ENCODE data around the gene CDH15. TPM values are rescaled to one million over a fixed set of nuclear protein-coding genes. Genes with fewer than 3 reads are reported as not detected.

CDH15 gene
- total RNA-seq, 3 donors from 2014 or later (not counting 1 experiment from before 2014, with no cell fraction given): 0.20 TPM; not detected in 2

DNA sequence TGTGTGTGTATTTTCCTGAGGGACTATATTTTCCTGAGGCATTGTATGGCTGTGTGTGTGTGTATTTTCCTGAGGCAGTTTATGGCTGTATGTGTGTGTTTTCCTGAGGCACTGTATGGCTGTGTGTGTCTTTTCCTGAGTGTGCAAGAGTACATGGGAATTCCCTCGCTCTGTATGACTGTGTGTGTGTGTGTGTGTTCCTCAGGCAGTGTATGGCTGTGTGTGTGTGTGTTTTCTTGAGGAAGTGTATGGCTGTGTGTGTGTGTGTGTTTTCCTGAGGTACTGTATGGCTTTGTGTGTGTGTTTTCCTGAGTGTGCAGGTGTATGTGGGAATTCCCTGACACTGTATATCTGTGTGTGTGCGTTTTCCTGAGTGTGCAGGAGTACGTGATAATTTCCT lies 50.1 kb downstream of the CDH15 start:
- TF ChIP-seq, protein P1, sequence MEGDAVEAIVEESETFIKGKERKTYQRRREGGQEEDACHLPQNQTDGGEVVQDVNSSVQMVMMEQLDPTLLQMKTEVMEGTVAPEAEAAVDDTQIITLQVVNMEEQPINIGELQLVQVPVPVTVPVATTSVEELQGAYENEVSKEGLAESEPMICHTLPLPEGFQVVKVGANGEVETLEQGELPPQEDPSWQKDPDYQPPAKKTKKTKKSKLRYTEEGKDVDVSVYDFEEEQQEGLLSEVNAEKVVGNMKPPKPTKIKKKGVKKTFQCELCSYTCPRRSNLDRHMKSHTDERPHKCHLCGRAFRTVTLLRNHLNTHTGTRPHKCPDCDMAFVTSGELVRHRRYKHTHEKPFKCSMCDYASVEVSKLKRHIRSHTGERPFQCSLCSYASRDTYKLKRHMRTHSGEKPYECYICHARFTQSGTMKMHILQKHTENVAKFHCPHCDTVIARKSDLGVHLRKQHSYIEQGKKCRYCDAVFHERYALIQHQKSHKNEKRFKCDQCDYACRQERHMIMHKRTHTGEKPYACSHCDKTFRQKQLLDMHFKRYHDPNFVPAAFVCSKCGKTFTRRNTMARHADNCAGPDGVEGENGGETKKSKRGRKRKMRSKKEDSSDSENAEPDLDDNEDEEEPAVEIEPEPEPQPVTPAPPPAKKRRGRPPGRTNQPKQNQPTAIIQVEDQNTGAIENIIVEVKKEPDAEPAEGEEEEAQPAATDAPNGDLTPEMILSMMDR (IDR thresholded peaks at IDR 0.05): no peak
- H3K36me3 ChIP-seq (ENCODE audit: control insufficient read depth, insufficient read depth, low read length): peaks cover 30% of the 10 kb centered on the region
- no peaks in the 10 kb centered on the region for H3K27me3 Mint-ChIP-seq (ENCODE audit: low read depth in 2 of 2)
- 94% methylated on average over 3 of the region's 3 CpGs for WGBS (ENCODE audit: insufficient coverage)
- H3K9me3 ChIP-seq (ENCODE audit: control insufficient read depth, insufficient read depth, low read length): no peaks in the 10 kb centered on the region
- no peaks in the 10 kb centered on the region for H3K27me3 ChIP-seq (ENCODE audit: control insufficient read depth, insufficient read depth, low read length)
- peaks cover 21 to 36% of the 10 kb centered on the region in 2 donors for H3K4me1 Mint-ChIP-seq
- intact Hi-C loops (cut with micrococcal nuclease): no loop called here
- ATAC-seq (no peak), DNase-seq (no peak)
- H3K4me3 Mint-ChIP-seq: no peak overlapping the region
- no peak overlapping the region for H3K27ac Mint-ChIP-seq
- H3K4me1 ChIP-seq (ENCODE audit: control insufficient read depth, insufficient read depth, low read length): peaks cover 12% of the 10 kb centered on the region
- no peaks in the 10 kb centered on the region for H3K9me3 Mint-ChIP-seq
- H3K36me3 Mint-ChIP-seq: peaks cover 20% of the 10 kb centered on the region
- no peak overlapping the region for H3K4me3 ChIP-seq (ENCODE audit: low read length)
- H3K27ac ChIP-seq (ENCODE audit: low read length): no peak overlapping the region

DNA sequence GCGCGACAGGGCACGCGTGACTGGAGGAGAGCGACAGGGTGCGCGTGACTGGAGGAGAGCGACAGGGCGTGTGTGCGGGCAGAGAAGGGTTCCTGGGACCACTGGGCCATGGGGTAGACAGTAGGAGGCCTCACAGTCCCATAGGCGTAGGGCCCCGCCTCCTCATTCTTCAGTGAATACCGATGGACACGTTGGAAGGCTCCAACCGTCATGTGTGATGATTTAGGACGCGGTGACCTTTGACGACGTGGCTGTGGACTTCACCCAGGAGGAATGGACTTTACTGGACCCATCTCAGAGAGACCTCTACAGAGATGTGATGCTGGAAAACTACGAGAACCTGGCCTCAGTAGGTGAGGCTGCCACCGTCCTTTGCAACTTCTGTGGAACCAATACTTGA lies 51.4 kb downstream of the CDH15 start:
- peaks cover 6% of the 10 kb centered on the region for H3K4me1 ChIP-seq (ENCODE audit: control insufficient read depth, insufficient read depth, low read length)
- peaks cover 10% of the 10 kb centered on the region for H3K9me3 ChIP-seq (ENCODE audit: control insufficient read depth, insufficient read depth, low read length)
- 96% methylated on average over 21 of the region's 21 CpGs for WGBS (ENCODE audit: insufficient coverage)
- Mint-ChIP-seq H3K4me1 (peaks cover 15 to 23% of the 10 kb centered on the region in 2 donors), H3K27me3 (ENCODE audit: low read depth in 2 of 2) (no peaks in the 10 kb centered on the region), H3K9me3 (no peaks in the 10 kb centered on the region), H3K4me3 (no peak overlapping the region), H3K36me3 (peaks cover 34% of the 10 kb centered on the region), H3K27ac (no peak overlapping the region)
- DNase-seq (no peak), ATAC-seq (no peak)
- H3K4me3 ChIP-seq (ENCODE audit: low read length): no peak overlapping the region
- TF ChIP-seq, protein P1 (IDR thresholded peaks at IDR 0.05): no peak
- H3K27me3 ChIP-seq (ENCODE audit: control insufficient read depth, insufficient read depth, low read length): no peaks in the 10 kb centered on the region
- H3K36me3 ChIP-seq (ENCODE audit: control insufficient read depth, insufficient read depth, low read length): peaks cover 43% of the 10 kb centered on the region
- intact Hi-C loops (cut with micrococcal nuclease): no loop called here
- no peak overlapping the region for H3K27ac ChIP-seq (ENCODE audit: low read length)

DNA sequence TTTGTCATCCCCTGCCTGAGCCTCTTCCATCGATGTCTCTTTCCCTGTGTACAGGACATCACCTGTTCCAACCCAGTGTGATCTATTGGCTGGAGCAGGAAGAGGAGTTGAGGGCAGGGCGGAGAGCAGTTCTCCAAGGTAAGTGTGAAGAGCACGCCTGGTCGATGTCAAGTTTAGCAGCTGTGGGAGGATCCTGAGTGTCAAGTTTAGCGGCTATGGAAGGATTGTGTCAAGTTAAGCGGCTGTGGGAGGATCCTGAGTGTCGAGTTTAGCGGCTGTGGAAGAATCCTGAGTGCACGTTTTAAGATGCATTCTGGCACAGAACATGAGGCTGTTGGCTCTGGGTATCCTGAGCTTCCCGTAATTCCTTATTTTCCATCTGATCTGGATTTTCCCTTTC lies 53.1 kb downstream of the CDH15 start:
- Mint-ChIP-seq H3K27me3 (ENCODE audit: low read depth in 2 of 2) (no peaks in the 10 kb centered on the region), H3K9me3 (no peaks in the 10 kb centered on the region), H3K4me1 (peaks cover 12 to 17% of the 10 kb centered on the region in 2 donors), H3K36me3 (peaks cover 44% of the 10 kb centered on the region), H3K27ac (no peak overlapping the region), H3K4me3 (no peak overlapping the region)
- intact Hi-C loops (cut with micrococcal nuclease): no loop called here
- Histone ChIP-seq H3K4me1 (ENCODE audit: control insufficient read depth, insufficient read depth, low read length) (no peaks in the 10 kb centered on the region), H3K36me3 (ENCODE audit: control insufficient read depth, insufficient read depth, low read length) (peaks cover 50% of the 10 kb centered on the region), H3K27me3 (ENCODE audit: control insufficient read depth, insufficient read depth, low read length) (no peaks in the 10 kb centered on the region), H3K4me3 (ENCODE audit: low read length) (no peak overlapping the region), H3K27ac (ENCODE audit: low read length) (no peak overlapping the region), H3K9me3 (ENCODE audit: control insufficient read depth, insufficient read depth, low read length) (peaks cover 26% of the 10 kb centered on the region)
- 96% methylated on average over 9 of the region's 10 CpGs for WGBS (ENCODE audit: insufficient coverage)
- TF ChIP-seq, protein P1 (IDR thresholded peaks at IDR 0.05): no peak
- no peak for ATAC-seq
- DNase-seq: no peak

DNA sequence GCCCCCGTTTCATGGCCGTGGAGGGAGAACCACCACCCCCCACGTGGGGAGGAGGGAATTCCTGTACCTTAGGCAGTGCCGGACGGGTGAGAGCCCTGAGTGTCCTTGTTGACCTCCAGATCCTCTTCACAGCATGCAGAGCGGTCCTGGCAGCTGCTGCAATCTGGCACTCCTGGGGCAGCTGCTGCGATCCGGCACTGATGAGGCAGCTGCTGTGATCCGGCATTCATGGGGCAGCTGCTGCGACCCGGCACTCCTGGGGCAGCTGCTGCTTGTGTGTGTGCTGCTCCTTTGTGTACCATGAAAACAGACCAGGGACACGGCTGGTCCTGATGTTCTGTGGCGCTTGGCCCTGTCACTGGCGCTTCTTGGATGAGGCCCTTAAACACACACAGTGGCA lies 58.7 kb downstream of the CDH15 start:
- peaks cover 49% of the 10 kb centered on the region for H3K36me3 Mint-ChIP-seq
- ATAC-seq (no peak), DNase-seq (no peak)
- H3K9me3 Mint-ChIP-seq: peaks cover 0 to 3% of the 10 kb centered on the region in 2 donors
- Histone ChIP-seq H3K9me3 (ENCODE audit: control insufficient read depth, insufficient read depth, low read length) (peaks cover 31% of the 10 kb centered on the region), H3K4me3 (ENCODE audit: low read length) (no peak overlapping the region), H3K27me3 (ENCODE audit: control insufficient read depth, insufficient read depth, low read length) (no peaks in the 10 kb centered on the region), H3K27ac (ENCODE audit: low read length) (no peak overlapping the region), H3K4me1 (ENCODE audit: control insufficient read depth, insufficient read depth, low read length) (no peaks in the 10 kb centered on the region), H3K36me3 (ENCODE audit: control insufficient read depth, insufficient read depth, low read length) (peaks cover 47% of the 10 kb centered on the region)
- no peaks in the 10 kb centered on the region for H3K27me3 Mint-ChIP-seq (ENCODE audit: low read depth in 2 of 2)
- no peak overlapping the region for H3K4me3 Mint-ChIP-seq
- 96% methylated on average over 14 of the region's 14 CpGs for whole genome bisulfite sequencing (ENCODE audit: insufficient coverage)
- no peak overlapping the region for H3K27ac Mint-ChIP-seq
- H3K4me1 Mint-ChIP-seq: peaks cover 6 to 7% of the 10 kb centered on the region in 2 donors
- TF ChIP-seq, protein P1 (IDR thresholded peaks at IDR 0.05): no peak
- intact Hi-C loops (cut with micrococcal nuclease): no loop called here
